Measurements from ENCODE around the gene EGLN2.
"Not testable (repeated sequence)": the region's sequence is repeated elsewhere in the genome, so short reads cannot be mapped to it uniquely, and the experiment has no call there.

The EGLN2 gene

DNA sequence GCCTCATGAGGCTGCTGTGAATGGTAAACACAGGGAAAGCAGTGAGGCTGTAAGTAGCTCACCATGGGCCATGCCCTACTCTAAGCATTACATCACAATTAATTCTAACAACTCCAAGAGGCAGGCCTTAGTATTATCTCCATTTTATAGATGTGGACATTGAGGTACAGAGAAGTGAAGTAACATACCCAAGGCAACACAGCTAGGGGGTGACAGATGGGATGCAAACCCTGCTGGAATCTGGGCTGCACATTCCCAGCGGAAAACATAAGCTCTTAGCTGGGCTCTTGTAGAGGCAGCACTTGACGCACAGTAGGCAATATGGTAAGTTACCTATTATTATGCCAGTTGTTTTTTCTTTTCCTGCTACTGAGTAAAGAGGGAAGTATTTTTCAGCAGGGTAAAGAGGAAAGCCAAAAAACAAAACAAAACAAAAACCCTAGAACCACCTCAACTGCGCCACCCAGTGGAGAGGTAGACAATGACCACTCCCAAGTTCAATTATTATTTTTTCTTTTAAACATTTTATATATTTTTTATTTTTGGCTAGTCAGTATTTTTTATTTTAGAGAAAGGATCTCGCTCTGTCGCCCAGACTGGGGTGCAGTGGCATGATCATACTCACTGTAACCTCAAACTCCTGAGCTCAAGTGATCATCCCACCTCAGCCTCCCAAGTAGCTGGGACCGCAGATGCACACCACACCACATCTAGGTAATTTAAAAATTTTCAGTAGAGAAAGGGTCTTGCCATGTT lies 20.7 kb downstream of the EGLN2 start:
- DNase-seq (ENCODE audit: low read depth) = not testable (repeated sequence)

- DNase-seq (ENCODE audit: low read depth) = no peak
Observed at GRCh38 chr19:40822161-40822560, 23.2 kb downstream of the EGLN2 start.

DNA sequence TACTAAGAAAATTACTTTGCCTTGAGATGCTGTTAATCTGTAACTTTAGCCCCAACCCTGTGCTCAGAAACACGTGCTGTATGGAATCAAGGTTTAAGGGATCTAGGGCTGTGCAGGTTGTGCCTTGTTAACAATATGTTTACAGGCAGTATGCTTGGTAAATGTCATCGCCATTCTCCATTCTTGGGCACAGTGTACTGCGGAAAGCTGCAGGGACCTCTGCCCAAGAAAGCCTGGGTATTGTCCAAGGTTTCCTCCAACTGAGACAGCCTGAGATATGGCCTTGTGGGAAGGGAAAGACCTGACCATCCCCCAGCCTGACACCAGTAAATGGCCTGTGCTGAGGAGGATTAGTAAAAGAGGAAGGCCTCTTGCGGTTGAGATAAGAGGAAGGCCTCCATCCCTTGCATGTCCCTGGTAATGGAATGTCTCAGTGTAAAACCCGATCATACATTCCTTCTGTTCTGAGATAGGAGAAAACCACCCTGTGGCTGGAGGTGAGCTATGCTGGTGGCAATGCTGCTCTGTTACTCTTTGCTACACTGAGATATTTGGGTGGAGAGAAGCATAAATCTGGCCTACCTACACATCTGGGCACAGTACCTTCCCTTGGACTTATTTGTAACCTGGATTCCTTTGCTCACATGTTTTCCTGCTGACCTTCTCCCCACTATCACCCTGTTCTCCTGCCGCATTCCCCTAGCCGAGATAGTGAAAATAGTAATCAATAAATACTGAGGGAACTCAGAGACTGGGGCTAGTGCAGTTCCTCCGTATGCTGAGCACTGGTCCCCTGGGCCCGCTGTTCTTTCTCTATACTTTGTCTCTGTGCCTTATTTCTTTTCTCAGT lies 23.9 kb downstream of the EGLN2 start:
- peak; percentile 94 for DNase-seq (ENCODE audit: low read depth)

DNA sequence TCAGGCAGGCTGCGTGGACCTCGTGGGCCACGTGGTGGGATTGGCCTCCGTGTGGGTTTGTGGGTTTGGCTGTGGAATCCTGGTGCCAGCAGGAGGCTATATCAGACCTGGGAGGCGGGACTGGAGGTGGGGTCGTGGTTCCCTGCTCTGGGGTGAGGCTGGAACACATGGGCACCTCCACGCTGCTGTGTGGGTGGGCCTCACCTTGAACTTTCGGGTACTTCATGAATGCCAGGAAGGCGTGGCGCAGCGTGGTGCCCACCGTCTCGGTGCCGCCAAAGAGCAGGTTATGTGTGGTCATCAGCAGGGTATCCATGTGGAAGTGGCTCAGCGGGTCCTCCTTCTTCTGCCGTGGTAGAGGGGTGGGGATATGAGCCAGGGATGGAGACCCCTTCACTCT lies 25.9 kb downstream of the EGLN2 start:
- DNase-seq (ENCODE audit: low read depth) = not testable (repeated sequence)

- DNase-seq (ENCODE audit: low read depth) = not testable (repeated sequence)
Observed at GRCh38 chr19:40825460-40826095, 26.6 kb downstream of the EGLN2 start.

- DNase-seq (ENCODE audit: low read depth) = not testable (repeated sequence)
Observed at GRCh38 chr19:40826312-40826698, 27.3 kb downstream of the EGLN2 start.

- peak; percentile 35 for DNase-seq (ENCODE audit: low read depth)
Observed at GRCh38 chr19:40826699-40827385, 27.9 kb downstream of the EGLN2 start.

GRCh38 chr19:40827386-40828247 lies 28.6 kb downstream of the EGLN2 start:
- DNase-seq (ENCODE audit: low read depth) = no peak

DNA sequence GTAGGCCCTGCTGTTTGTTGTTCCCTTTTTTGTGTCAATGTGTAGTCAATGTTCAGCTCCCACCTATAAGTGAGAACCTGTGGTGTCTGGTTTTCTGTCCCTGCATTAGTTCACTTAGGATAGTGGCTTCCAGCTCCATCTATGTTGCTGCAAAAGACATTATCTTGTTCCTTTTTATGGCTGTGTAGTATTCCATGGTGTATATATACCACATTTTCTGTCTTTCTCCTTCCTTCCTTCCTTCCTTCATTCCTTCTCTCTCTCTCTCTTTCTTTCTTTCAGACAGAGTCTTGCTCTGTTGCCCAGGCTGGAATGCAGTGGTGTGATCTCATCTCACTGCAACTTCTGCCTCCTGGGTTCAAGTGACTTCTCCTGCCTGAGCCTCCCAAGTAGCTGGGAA lies 30.2 kb downstream of the EGLN2 start:
- no peak for DNase-seq (ENCODE audit: low read depth)

DNA sequence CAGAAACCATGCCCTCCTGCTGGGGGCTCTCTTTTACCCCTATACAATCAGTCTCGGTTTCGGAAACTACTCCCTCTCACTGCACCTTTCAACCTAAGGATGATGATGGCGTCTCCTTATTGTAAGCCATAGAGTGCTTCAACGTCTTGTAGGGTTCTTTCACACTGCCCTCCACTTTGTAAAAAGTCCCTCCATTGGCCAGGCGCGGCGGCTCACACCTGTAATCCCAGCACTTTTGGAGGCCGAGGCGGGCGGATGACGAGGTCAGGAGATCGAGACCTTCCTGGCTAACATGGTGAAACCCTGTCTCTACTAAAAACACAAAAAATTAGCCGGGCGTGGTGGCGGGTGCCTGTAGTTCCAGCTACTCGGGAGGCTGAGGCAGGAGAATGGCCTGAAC lies 31.8 kb downstream of the EGLN2 start:
- not testable (repeated sequence) for DNase-seq (ENCODE audit: low read depth)

DNA sequence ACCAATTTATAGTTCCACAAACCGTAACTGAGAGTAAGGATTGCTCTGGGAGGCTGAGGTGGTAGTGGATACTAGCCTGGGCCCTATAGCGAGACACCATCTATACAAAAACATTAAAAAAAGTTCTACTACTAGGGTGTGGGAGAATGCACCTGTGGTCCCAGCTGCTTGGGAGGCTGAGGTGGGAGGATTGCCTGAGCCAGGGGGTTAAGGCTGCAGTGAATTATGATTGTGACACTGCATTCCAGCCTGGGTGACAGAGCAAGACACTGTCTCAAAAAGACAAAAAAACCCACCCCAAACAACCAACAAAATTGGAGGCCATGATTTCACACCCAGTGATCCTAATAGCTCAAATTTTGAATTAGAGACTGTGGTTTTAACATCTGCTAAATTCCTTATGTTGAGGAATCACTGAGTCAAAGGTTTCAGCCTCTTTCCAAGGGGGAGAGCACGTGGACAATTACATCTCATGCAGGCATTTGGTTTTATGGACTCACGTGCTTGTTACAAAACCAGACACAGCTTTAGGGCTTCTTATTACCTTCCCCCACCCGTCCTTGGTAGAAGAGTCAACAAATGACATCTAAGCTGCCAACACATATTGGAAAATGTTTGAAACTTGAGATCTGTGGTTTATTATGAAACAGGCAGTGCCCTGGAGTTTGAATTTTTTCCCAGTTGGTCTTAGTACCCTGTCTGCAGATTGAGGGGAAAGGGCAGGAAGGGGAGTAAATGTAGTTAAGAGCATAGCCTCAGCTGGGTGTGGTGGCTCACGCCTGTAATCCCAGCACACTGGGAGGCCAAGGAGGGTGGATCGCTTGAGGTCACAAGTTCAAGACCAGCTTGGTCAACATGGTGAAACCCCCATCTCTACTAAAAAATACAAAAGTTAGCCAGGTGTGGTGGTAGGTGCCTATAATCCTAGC lies 32.8 kb downstream of the EGLN2 start:
- DNase-seq (ENCODE audit: low read depth) = peak; percentile 99

DNA sequence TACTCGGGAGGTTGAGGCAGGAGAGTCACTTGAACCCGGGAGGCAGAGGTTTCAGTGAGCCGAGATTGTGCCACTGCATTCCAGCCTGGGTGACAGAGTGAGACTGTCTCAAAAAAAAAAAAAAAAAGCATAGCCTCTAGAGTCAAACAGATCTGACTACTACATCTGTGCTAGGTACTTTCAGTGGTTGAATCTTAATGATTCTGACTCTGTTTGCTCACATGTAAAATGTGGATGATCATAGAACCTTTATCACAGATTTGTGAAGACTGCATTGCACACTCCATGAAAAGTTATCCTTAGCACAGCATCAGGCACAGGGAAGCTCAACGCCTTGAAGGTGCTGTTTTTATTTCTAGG lies 33.4 kb downstream of the EGLN2 start:
- not testable (repeated sequence) for DNase-seq (ENCODE audit: low read depth)

- peak; percentile 47 for DNase-seq (ENCODE audit: low read depth)
Observed at GRCh38 chr19:40833728-40834533, 34.9 kb downstream of the EGLN2 start.

- DNase-seq (ENCODE audit: low read depth) = no peak
Observed at GRCh38 chr19:40836754-40837429, 37.9 kb downstream of the EGLN2 start.

DNA sequence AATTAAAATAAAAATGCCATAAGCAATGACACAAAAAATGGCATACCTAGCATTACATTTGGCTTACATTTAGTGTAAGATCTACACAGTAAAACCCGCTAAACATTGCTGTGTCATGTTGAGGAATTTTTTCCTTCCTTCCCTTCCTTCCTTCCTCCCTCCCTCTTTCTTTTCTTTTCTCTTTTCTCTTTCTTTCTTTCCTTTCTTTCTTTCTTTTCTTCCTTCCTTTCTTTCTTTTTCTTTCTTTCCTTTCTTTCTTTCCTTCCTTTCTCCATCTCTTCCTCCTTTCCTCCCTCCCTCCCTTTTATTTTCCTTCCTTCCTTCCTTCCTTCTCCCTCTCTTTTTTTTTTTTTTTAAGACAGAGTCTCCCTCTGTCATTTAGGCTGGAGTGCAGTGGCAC lies 39.5 kb downstream of the EGLN2 start:
- not testable (repeated sequence) for DNase-seq (ENCODE audit: low read depth)

GRCh38 chr19:40842012-40842411 lies 43.0 kb downstream of the EGLN2 start:
- DNase-seq (ENCODE audit: low read depth) = not testable (repeated sequence)

- DNase-seq (ENCODE audit: low read depth) = not testable (repeated sequence)
Observed at GRCh38 chr19:40842997-40843652, 44.1 kb downstream of the EGLN2 start.

DNA sequence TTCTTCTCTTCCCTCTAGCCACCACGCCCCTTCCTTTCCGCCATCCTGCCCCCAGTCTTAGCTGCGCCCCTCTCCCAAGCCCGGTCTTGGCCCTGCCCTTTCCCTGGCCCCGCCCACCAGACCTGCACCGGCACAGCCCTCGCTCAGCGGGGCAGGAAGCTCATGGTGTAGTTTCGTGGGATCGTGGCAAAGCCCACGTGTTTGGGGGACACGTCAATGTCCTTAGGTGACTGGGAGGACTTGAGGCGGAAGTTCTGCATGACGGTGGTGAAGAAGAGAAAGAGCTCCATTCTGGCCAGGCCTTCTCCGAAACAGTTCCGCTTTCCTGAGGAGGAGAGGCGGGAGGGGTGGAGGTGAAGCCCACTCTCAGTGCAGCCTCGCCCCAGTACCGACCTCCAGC lies 44.7 kb downstream of the EGLN2 start:
- DNase-seq (ENCODE audit: low read depth) = not testable (repeated sequence)

Measured in amniotic epithelial cell (primary cell).